Suprapubic skin (tissue), 4 donors: ENCODE data around the gene TP73.

ENCODE experiments used
- EP300 ChIP-seq: sonication (generic); formaldehyde crosslinking; IDR thresholded peaks from one replicate; pipeline ENCODE4 v1.6.1; 2017; ENCODE audit warnings: antibody characterized with exemption
- POLR2A ChIP-seq, 2 donors: fragments of 450-650 bp; IDR thresholded peaks; one replicate each; pipeline ENCODE4 v1.6.1; 2017; ENCODE audit warnings: antibody characterized with exemption in 2 of 2, mild to moderate bottlenecking in 2 of 2, moderate library complexity in 2 of 2
- POLR2AphosphoS5 ChIP-seq, 3 donors: sonication (generic); formaldehyde crosslinking; IDR thresholded peaks; one replicate each; pipeline ENCODE4 v1.6.1; 2017; ENCODE audit warnings: antibody characterized with exemption in 3 of 3
- TF ChIP-seq, protein P1 (sequence below), 2 donors: fragments of 200-600 bp in 1 of 2; fragments of 450-650 bp in 1 of 2; sonication (generic) in 1 of 2; IDR thresholded peaks; one replicate each; pipeline ENCODE4 v1.5.1; 2016 to 2019; ENCODE audit warnings: antibody characterized with exemption in 2 of 2, mild to moderate bottlenecking in 1 of 2, moderate library complexity in 1 of 2

GRCh38 chr1:3662080-3662671, 9.9 kb downstream of the TP73 start:
- TF ChIP-seq, protein P1, sequence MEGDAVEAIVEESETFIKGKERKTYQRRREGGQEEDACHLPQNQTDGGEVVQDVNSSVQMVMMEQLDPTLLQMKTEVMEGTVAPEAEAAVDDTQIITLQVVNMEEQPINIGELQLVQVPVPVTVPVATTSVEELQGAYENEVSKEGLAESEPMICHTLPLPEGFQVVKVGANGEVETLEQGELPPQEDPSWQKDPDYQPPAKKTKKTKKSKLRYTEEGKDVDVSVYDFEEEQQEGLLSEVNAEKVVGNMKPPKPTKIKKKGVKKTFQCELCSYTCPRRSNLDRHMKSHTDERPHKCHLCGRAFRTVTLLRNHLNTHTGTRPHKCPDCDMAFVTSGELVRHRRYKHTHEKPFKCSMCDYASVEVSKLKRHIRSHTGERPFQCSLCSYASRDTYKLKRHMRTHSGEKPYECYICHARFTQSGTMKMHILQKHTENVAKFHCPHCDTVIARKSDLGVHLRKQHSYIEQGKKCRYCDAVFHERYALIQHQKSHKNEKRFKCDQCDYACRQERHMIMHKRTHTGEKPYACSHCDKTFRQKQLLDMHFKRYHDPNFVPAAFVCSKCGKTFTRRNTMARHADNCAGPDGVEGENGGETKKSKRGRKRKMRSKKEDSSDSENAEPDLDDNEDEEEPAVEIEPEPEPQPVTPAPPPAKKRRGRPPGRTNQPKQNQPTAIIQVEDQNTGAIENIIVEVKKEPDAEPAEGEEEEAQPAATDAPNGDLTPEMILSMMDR (IDR thresholded peaks at IDR 0.05): no peak
- TF ChIP-seq POLR2A (IDR thresholded peaks at IDR 0.05) (no peak), POLR2AphosphoS5 (IDR thresholded peaks at IDR 0.05) (no peak), EP300 (no peak)
